IPS-20b (cell line): ENCODE measurements around the gene LYRM2.
"Not testable (repeated sequence)": the region's sequence is repeated elsewhere in the genome, so short reads cannot be mapped to it uniquely, and the experiment has no call there.

Source experiments
- H3K27ac ChIP-seq: one replicate; pipeline ENCODE4 v1.5.1; 2013; ENCODE audit warnings: low read length
- H3K27me3 ChIP-seq: 2 replicates; pipeline ENCODE4 v1.6.1; 2013; ENCODE audit warnings: mild to moderate bottlenecking, low read length, inconsistent platforms; ENCODE audit not compliant: insufficient read depth
- H3K36me3 ChIP-seq: 2 replicates; pipeline ENCODE4 v1.6.1; 2013; ENCODE audit warnings: low read depth, mild to moderate bottlenecking, inconsistent platforms, low read length, moderate library complexity; ENCODE audit not compliant: insufficient read depth
- H3K4me1 ChIP-seq: 2 replicates; pipeline ENCODE4 v1.6.1; 2013; ENCODE audit warnings: mild to moderate bottlenecking, control low read depth, inconsistent platforms, low read length, moderate library complexity; ENCODE audit not compliant: insufficient read depth
- H3K4me3 ChIP-seq: 2 replicates; pipeline ENCODE4 v1.5.1; 2013; ENCODE audit warnings: mild to moderate bottlenecking, low read length, inconsistent platforms
- H3K9ac ChIP-seq: 2 replicates; pipeline ENCODE4 v1.6.1; 2013; ENCODE audit warnings: low read depth, mild to moderate bottlenecking, inconsistent platforms, low read length, moderate library complexity
- H3K9me3 ChIP-seq: 2 replicates; pipeline ENCODE4 v1.6.1; 2013; ENCODE audit warnings: mild to moderate bottlenecking, low read depth, low read length, inconsistent platforms; ENCODE audit not compliant: insufficient read depth

Gene LYRM2

GRCh38 chr6:89643406-89643805, 4.9 kb upstream of the LYRM2 start:
- Histone ChIP-seq H3K27ac (no peak overlapping the region), H3K4me3 (no peak overlapping the region), H3K9ac (no peak overlapping the region), H3K27me3 (no peaks in the 10 kb centered on the region), H3K4me1 (peaks cover 6% of the 10 kb centered on the region; the same call in 1 of the 2 replicates), H3K9me3 (no peaks in the 10 kb centered on the region), H3K36me3 (peaks cover 71% of the 10 kb centered on the region)

GRCh38 chr6:89642956-89643355, 4.4 kb upstream of the LYRM2 start:
- Histone ChIP-seq H3K36me3 (peaks cover 67% of the 10 kb centered on the region), H3K9ac (no peak overlapping the region), H3K9me3 (no peaks in the 10 kb centered on the region), H3K27ac (no peak overlapping the region), H3K4me1 (peaks cover 6% of the 10 kb centered on the region; the same call in 1 of the 2 replicates), H3K27me3 (no peaks in the 10 kb centered on the region), H3K4me3 (no peak overlapping the region)

GRCh38 chr6:89641581-89641980, 3.0 kb upstream of the LYRM2 start:
- H3K9me3 ChIP-seq, H3K9ac ChIP-seq, H3K4me1 ChIP-seq, H3K27me3 ChIP-seq, H3K4me3 ChIP-seq, H3K27ac ChIP-seq: not testable (repeated sequence)
- peaks cover 61% of the 10 kb centered on the region for H3K36me3 ChIP-seq

DNA sequence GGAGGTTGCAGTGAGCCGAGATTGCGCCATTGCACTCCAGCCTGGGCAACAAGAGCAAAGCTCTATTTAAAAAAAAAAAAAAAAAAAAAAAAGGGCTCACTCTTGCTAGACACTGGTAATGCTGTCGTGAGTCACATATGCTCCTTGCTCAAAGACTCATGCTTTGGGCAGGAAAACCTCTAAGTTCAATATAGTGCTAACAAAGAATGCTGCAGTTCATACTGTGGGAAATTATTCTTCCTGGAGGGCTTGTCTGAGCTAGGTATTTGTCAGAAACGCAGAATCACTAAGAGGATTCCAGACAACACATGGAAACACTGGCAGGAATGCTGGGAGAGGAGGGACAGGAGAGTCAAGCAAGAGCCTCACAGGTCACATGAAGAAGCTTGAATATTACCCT, 2.3 kb upstream of the LYRM2 start:
- Histone ChIP-seq H3K4me1 (peaks cover 6% of the 10 kb centered on the region; the same call in 1 of the 2 replicates), H3K9ac (no peak overlapping the region), H3K27ac (no peak overlapping the region), H3K9me3 (no peaks in the 10 kb centered on the region), H3K4me3 (no peak overlapping the region), H3K27me3 (no peaks in the 10 kb centered on the region), H3K36me3 (peaks cover 61% of the 10 kb centered on the region)

- H3K4me3 ChIP-seq: peak overlapping the region; percentile 98
- H3K9me3 ChIP-seq: no peaks in the 10 kb centered on the region
- peak overlapping the region; percentile 74 for H3K27ac ChIP-seq
- H3K27me3 ChIP-seq: no peaks in the 10 kb centered on the region
- peak overlapping the region; percentile 92 for H3K9ac ChIP-seq
- H3K4me1 ChIP-seq: peaks cover 6% of the 10 kb centered on the region; the same call in 1 of the 2 replicates
- peaks cover 47% of the 10 kb centered on the region for H3K36me3 ChIP-seq
Observed at GRCh38 chr6:89637960-89638319, 607 bp downstream of the LYRM2 start.

DNA sequence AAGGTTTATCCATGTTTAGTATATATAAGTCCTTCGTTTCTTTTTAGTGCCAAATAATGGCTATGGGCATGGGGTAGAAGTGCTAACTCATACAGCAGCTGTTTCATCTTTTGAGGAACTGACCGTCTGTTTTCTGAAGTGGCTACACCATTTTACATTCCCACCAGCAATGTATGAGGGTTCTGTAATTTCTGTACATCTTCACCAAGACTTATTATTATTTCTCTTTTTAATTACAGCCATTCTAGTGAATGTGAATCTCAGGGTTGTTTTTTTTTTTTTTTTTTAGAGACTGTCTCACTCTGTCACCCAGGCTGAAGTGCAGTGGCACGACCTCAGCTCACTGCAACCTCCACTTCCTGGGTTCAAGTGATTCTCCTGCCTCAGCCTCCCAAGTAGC, 2.1 kb downstream of the LYRM2 start:
- not testable (repeated sequence) for H3K27me3 ChIP-seq, H3K27ac ChIP-seq, H3K9ac ChIP-seq, H3K4me1 ChIP-seq, H3K9me3 ChIP-seq, H3K4me3 ChIP-seq
- H3K36me3 ChIP-seq: peaks cover 32% of the 10 kb centered on the region

DNA sequence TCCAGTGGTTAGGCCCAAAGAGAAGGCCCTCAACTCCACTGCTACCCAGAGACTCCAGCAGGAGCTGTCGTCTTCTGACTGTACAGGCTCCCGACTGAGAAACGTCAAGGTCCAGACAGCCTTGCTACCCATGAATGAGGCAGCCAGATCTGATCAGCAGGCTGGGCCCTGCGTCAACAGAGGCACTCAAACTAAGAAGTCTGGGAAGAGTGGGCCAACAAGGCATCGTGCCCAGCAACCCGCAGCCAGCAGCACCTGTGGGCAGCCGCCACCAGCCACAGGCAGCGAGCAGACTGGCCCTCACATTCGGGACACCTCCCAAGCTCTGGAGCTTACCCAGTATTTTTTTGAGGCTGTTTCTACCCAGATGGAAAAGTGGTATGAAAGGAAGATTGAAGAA, 8.1 kb downstream of the LYRM2 start:
- H3K27ac ChIP-seq: no peak overlapping the region
- no peak overlapping the region for H3K9ac ChIP-seq
- H3K36me3 ChIP-seq: peaks cover 23% of the 10 kb centered on the region; the same call in 1 of the 2 replicates
- no peaks in the 10 kb centered on the region for H3K4me1 ChIP-seq
- no peaks in the 10 kb centered on the region for H3K27me3 ChIP-seq
- no peak overlapping the region for H3K4me3 ChIP-seq
- H3K9me3 ChIP-seq: no peaks in the 10 kb centered on the region

DNA sequence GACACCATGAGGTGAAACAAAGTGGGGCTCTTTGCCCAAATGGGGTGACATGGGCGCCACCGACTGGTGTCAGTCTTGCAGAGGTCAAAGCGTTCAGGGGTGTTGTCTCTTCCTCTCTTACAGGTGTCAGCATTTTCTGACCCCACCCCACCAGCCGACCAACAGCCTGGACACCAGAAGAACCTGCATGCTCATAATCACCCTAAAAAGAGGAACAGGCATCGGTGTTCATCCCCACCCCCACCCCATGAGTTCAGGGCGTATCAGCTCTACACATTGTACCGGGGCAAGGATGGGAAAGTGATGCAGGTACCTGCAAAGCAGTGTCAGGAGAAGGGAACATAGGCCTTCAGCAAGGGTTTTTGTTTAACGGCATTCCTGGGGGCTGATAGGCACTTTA, 14.8 kb downstream of the LYRM2 start:
- no peaks in the 10 kb centered on the region for H3K4me1 ChIP-seq
- no peaks in the 10 kb centered on the region for H3K9me3 ChIP-seq
- H3K27me3 ChIP-seq: no peaks in the 10 kb centered on the region

GRCh38 chr6:89619567-89619966, 19.0 kb downstream of the LYRM2 start:
- H3K27ac ChIP-seq: no peak overlapping the region
- H3K36me3 ChIP-seq: no peaks in the 10 kb centered on the region
- no peaks in the 10 kb centered on the region for H3K9me3 ChIP-seq
- no peaks in the 10 kb centered on the region for H3K27me3 ChIP-seq
- no peak overlapping the region for H3K9ac ChIP-seq
- no peak overlapping the region for H3K4me3 ChIP-seq
- H3K4me1 ChIP-seq: no peaks in the 10 kb centered on the region

More for the DNA sequence above, 14.8 kb downstream of the LYRM2 start:
- Histone ChIP-seq H3K9ac (no peak overlapping the region), H3K4me3 (no peak overlapping the region), H3K36me3 (0 out of 2 replicates have a peak, but pooled peaks cover 3% of the 10 kb centered on the region), H3K27ac (no peak overlapping the region)

DNA sequence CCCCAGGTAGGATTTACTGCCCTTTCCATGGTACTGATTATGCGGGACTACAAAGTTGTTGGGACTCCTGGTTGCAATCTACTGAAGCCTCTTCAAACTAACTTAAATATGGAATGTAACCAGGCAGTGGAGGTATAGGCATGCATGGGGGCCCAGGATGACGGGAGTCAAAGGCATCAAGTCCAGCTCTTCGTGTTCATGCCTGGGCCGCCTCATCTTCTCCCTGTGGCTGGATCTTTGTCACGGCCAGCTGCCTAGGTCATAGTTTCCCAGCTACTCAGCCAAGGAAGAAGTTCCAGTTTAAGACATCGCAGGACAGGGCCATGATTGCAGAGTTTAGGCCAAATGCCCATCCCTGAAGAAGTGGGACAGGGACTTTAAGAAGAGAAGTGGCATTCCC, 20.5 kb downstream of the LYRM2 start:
- Histone ChIP-seq H3K4me3 (no peak overlapping the region), H3K9me3 (no peaks in the 10 kb centered on the region), H3K4me1 (no peaks in the 10 kb centered on the region), H3K9ac (no peak overlapping the region), H3K27ac (no peak overlapping the region), H3K36me3 (no peaks in the 10 kb centered on the region), H3K27me3 (no peaks in the 10 kb centered on the region)

GRCh38 chr6:89616531-89616930, 22.0 kb downstream of the LYRM2 start:
- Histone ChIP-seq H3K36me3 (no peaks in the 10 kb centered on the region), H3K4me3 (no peak overlapping the region), H3K27ac (no peak overlapping the region), H3K4me1 (no peaks in the 10 kb centered on the region), H3K9ac (no peak overlapping the region), H3K9me3 (no peaks in the 10 kb centered on the region), H3K27me3 (no peaks in the 10 kb centered on the region)

DNA sequence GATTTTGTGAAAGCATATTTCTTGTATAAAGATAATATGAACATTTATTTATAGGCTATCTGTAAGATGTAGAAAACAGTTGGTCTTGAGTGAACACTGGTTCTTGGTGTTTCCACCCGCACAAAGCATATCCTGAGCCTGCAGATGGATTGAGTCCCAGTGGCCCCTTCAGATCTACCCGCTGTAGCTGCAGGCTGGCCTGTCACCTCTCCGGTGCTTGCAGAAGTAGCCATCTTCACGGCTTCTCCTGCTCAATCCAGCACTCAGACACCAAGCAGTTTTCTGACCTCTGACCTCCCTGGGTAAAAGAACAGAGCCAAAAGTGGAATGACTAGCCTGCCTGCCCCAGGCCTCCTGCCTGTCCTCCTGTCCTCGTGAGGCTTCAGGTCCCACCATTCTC, 22.7 kb downstream of the LYRM2 start:
- Histone ChIP-seq H3K36me3 (no peaks in the 10 kb centered on the region), H3K9ac (no peak overlapping the region), H3K27ac (no peak overlapping the region), H3K27me3 (no peaks in the 10 kb centered on the region), H3K9me3 (no peaks in the 10 kb centered on the region), H3K4me3 (no peak overlapping the region), H3K4me1 (no peaks in the 10 kb centered on the region)

DNA sequence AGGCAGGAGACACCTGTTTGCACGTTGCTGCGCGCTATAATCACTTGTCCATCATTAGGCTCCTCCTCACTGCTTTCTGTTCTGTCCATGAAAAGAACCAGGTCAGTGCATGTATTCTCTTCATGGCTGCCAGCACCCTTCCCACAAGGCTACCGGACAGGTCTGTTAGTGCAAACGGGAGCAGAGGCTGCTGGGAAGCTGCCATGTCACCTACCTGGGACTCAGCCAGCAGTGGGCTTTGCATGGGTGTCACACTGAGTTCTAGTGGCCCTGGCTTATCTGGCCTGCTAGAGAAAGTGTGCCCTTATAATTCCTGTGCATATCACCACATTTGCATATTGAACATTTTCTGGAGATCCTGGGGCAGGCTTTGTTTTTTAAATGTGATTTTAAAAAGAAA, 24.8 kb downstream of the LYRM2 start:
- no peak overlapping the region for H3K9ac ChIP-seq
- H3K4me1 ChIP-seq: no peaks in the 10 kb centered on the region
- H3K4me3 ChIP-seq: no peak overlapping the region
- no peaks in the 10 kb centered on the region for H3K36me3 ChIP-seq
- no peaks in the 10 kb centered on the region for H3K9me3 ChIP-seq
- H3K27me3 ChIP-seq: no peaks in the 10 kb centered on the region
- H3K27ac ChIP-seq: no peak overlapping the region
